Keratinocyte (primary cell): Measurements from ENCODE around the gene KPNA3. TPM values are rescaled to one million over a fixed set of nuclear protein-coding genes. Genes with fewer than 3 reads are reported as not detected.

ENCODE experiments used
- DNase-seq: peaks from one replicate; pipeline ENCODE4 v3.0.0-alpha.2; 2011; ENCODE audit warnings: low read depth, missing footprints, low spot score
- FAIRE-seq: peaks from 2 replicates; lab custom pipeline; 2011; peaks lifted over from hg19 to GRCh38; lab: Jason Lieb, UNC
- H2AFZ ChIP-seq: 2 replicates; pipeline ENCODE4 v1.6.0; 2012; ENCODE audit warnings: low read length, control low read depth, inconsistent platforms; ENCODE audit not compliant: control insufficient read depth
- H3K27ac ChIP-seq: 2 replicates; pipeline ENCODE4 v1.5.1; 2011; ENCODE audit warnings: low read length; ENCODE audit not compliant: control insufficient read depth, insufficient read depth
- H3K27me3 ChIP-seq: 3 replicates; pipeline ENCODE4 v1.6.0; 2011; ENCODE audit warnings: low read length; ENCODE audit not compliant: control insufficient read depth, insufficient read depth; ENCODE audit errors: extremely low read depth
- H3K36me3 ChIP-seq, 2 experiments: 2 replicates in 1 of 2; 3 replicates in 1 of 2; pipeline ENCODE4 v1.5.1; 2011; ENCODE audit warnings: low read length in 2 of 2, mild to moderate bottlenecking in 1 of 2; ENCODE audit not compliant: control insufficient read depth in 2 of 2, insufficient read depth in 2 of 2; ENCODE audit errors: extremely low read depth in 1 of 2
- H3K4me1 ChIP-seq: 3 replicates; pipeline ENCODE4 v1.5.1; 2011; ENCODE audit warnings: low read length; ENCODE audit not compliant: control insufficient read depth, insufficient read depth; ENCODE audit errors: extremely low read depth
- H3K4me2 ChIP-seq: 3 replicates; pipeline ENCODE4 v1.6.0; 2011; ENCODE audit warnings: low read depth, low read length; ENCODE audit not compliant: control insufficient read depth, insufficient read depth; ENCODE audit errors: extremely low read depth
- H3K4me3 ChIP-seq, 3 experiments: fragments of 200-600 bp in 1 of 3; sonication (generic) in 1 of 3; 2 replicates in 2 of 3; 3 replicates in 1 of 3; pipeline ENCODE4 v1.5.1; 2011 to 2016; ENCODE audit warnings: low read length in 3 of 3, mild to moderate bottlenecking in 3 of 3, control low read depth in 2 of 3, inconsistent platforms in 1 of 3, low read depth in 1 of 3, mixed read lengths in 1 of 3, mixed run types in 1 of 3, moderate library complexity in 1 of 3; ENCODE audit not compliant: control insufficient read depth in 2 of 3, insufficient read depth in 2 of 3; ENCODE audit errors: extremely low read depth in 1 of 3
- H3K79me2 ChIP-seq: 2 replicates; pipeline ENCODE4 v1.6.0; 2012; ENCODE audit warnings: low read length; ENCODE audit not compliant: control insufficient read depth, insufficient read depth
- H3K9ac ChIP-seq: 3 replicates; pipeline ENCODE4 v1.6.0; 2011; ENCODE audit warnings: low read length; ENCODE audit not compliant: control insufficient read depth, insufficient read depth; ENCODE audit errors: extremely low read depth
- H3K9me1 ChIP-seq: 3 replicates; pipeline ENCODE4 v1.6.0; 2011; ENCODE audit warnings: low read length; ENCODE audit not compliant: control insufficient read depth, insufficient read depth; ENCODE audit errors: extremely low read depth
- H3K9me3 ChIP-seq: 2 replicates; pipeline ENCODE4 v1.5.1; 2012; ENCODE audit warnings: low read depth, low read length; ENCODE audit not compliant: control insufficient read depth
- H4K20me1 ChIP-seq: 3 replicates; pipeline ENCODE4 v1.6.0; 2011; ENCODE audit warnings: low read length; ENCODE audit not compliant: control insufficient read depth, insufficient read depth; ENCODE audit errors: extremely low read depth
- CTCF ChIP-seq, 3 experiments: IDR thresholded peaks in 1 of 3; conservative IDR thresholded peaks in 1 of 3; optimal IDR thresholded peaks in 1 of 3; 2 replicates in 2 of 3; 3 replicates in 1 of 3; pipeline versions ENCODE3 to v1.5.1; 2011; ENCODE audit warnings: low read length in 3 of 3, mild to moderate bottlenecking in 3 of 3, moderate library complexity in 2 of 3, control low read depth in 1 of 3, inconsistent platforms in 1 of 3; ENCODE audit not compliant: insufficient read depth in 2 of 3; ENCODE audit errors: extremely low read depth in 1 of 3
- EZH2 ChIP-seq: IDR thresholded peaks from one replicate; pipeline ENCODE4 v1.6.1; 2012; ENCODE audit warnings: inconsistent platforms, mild to moderate bottlenecking, low read length, moderate library complexity
- dilution Hi-C: fragments of 300-500 bp; cut with MboI; formaldehyde crosslinking; loops from one replicate; pipeline ENCODE4 v1.7.0; 2020; ENCODE audit warnings: low sequenced_read_pairs; ENCODE audit not compliant: extremely low pct_ligation_motif_present
- polyA plus RNA-seq, 5 experiments: library from polyadenylated mRNA; depleted of rRNA in 3 of 5; stranded (reverse) in 3 of 5; stranded (forward) in 1 of 5; unstranded in 1 of 5; fragments of >200 nt; gene quantifications; 1 replicate in 1 of 5; 2 replicates in 3 of 5; 3 replicates in 1 of 5; pipeline versions ENCODE4 v1.2.1 to v1.2.3, GENCODE V29; 2011 to 2012; ENCODE audit warnings: missing spikeins in 2 of 5, low read depth in 1 of 5, low replicate concordance in 1 of 5

Gene KPNA3
- polyA plus RNA-seq, 1 donor (not counting 4 experiments of a cell fraction or from before 2014, with no cell fraction given) = 37.3 TPM

GRCh38 chr13:49679246-49679645 is 113.2 kb downstream of the KPNA3 start:
- Histone ChIP-seq H3K36me3 (peaks cover 0 to 1% of the 10 kb centered on the region in 2 experiments), H3K9me3 (no peaks in the 10 kb centered on the region), H3K79me2 (peaks cover 61% of the 10 kb centered on the region), H3K4me3 (no peak overlapping the region), H4K20me1 (peaks cover 3% of the 10 kb centered on the region), H3K4me1 (peaks cover 13% of the 10 kb centered on the region), H3K27ac (no peak overlapping the region), H3K27me3 (no peaks in the 10 kb centered on the region), H2AFZ (no peak overlapping the region), H3K4me2 (no peak overlapping the region), H3K9me1 (no peaks in the 10 kb centered on the region), H3K9ac (no peak overlapping the region)
- no peak for TF ChIP-seq EZH2
- peak in 1 of 3 experiments; percentile 43 for TF ChIP-seq CTCF (optimal IDR thresholded peaks at IDR 0.05 in 1 of 3, IDR thresholded peaks at IDR 0.05 in 1 of 3, conservative IDR thresholded peaks at IDR 0.05 in 1 of 3; ENCODE audit: extremely low read depth in 1 of 3, insufficient read depth in 2 of 3, low read length in 3 of 3)
- dilution Hi-C loops = no loop called here
- FAIRE-seq (no peak), DNase-seq (no peak)

- H3K4me3 ChIP-seq = no peak overlapping the region
- H3K9me3 ChIP-seq = no peaks in the 10 kb centered on the region
- no peak overlapping the region for H3K27ac ChIP-seq
- H3K4me1 ChIP-seq = peaks cover 13% of the 10 kb centered on the region
- no peaks in the 10 kb centered on the region for H3K27me3 ChIP-seq
- peaks cover 52% of the 10 kb centered on the region for H3K79me2 ChIP-seq
- DNase-seq = no peak
- H3K9me1 ChIP-seq = no peaks in the 10 kb centered on the region
- H2AFZ ChIP-seq = no peak overlapping the region
- peaks cover 0 to 1% of the 10 kb centered on the region in 2 experiments for H3K36me3 ChIP-seq
- dilution Hi-C loops = no loop called here
- no peak overlapping the region for H3K4me2 ChIP-seq
- no peak for FAIRE-seq
- no peak overlapping the region for H3K9ac ChIP-seq
- no peak for TF ChIP-seq EZH2
- no peak for TF ChIP-seq CTCF (optimal IDR thresholded peaks at IDR 0.05 in 1 of 3, IDR thresholded peaks at IDR 0.05 in 1 of 3, conservative IDR thresholded peaks at IDR 0.05 in 1 of 3; ENCODE audit: extremely low read depth in 1 of 3, insufficient read depth in 2 of 3, low read length in 3 of 3)
- H4K20me1 ChIP-seq = peaks cover 3% of the 10 kb centered on the region
Measured at GRCh38 chr13:49678191-49678914, 114.1 kb downstream of the KPNA3 start.
